ENCODE data around the gene SKA1. TPM values are rescaled to one million over a fixed set of nuclear protein-coding genes. Genes with fewer than 3 reads are reported as not detected.
"Not testable (repeated sequence)": the region's sequence is repeated elsewhere in the genome, so short reads cannot be mapped to it uniquely, and the experiment has no call there.

SKA1 gene
- total and polyA plus RNA-seq, 2 of the 4 experiments (the other 2 are of a cell fraction): 5.8 to 5.9 TPM

DNA sequence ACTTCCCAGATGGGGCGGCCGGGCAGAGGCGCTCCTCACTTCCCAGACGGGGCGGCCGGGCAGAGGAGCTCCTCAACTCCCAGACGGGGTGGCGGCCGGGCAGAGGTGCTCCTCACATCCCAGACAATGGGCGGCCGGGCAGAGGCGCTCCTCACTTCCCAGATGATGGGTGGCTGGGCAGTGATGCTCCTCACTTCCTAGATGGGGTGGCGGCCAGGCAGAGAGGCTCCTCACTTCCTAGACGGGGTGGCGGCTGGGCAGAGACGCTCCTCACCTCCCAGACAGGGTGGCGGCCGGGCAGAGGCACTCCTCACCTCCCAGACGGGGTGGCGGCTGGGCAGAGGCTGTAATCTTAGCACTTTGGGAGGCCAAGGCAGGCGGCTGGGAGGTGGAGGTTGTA is 42.9 kb downstream of the SKA1 start:
- H3K23ac ChIP-seq (ENCODE audit: low read depth, low read length); H4K20me1 ChIP-seq (ENCODE audit: insufficient read depth, low read length); H3K18ac ChIP-seq (ENCODE audit: low read depth, low read length); H3K4me3 ChIP-seq (ENCODE audit: insufficient read depth, low read depth, low read length); H2BK20ac ChIP-seq (ENCODE audit: low read depth, low read length); H4K8ac ChIP-seq (ENCODE audit: low read depth in 2 of 2, low read length in 2 of 2); H3K4me1 ChIP-seq (ENCODE audit: control insufficient read depth, insufficient read depth, low read length); dilution Hi-C loops (cut with HindIII; ENCODE audit: low sequenced_read_pairs, unreplicated experiment); BruUV-seq (replicated peaks); ATAC-seq (ENCODE audit: low read depth); H2AK5ac ChIP-seq (ENCODE audit: low read depth, low read length); intact Hi-C loops (cut with micrococcal nuclease); H3K4ac ChIP-seq (ENCODE audit: low read depth, low read length); H3K27ac ChIP-seq (ENCODE audit: insufficient read depth, low read length); POLR2A ChIA-PET (ENCODE audit: unreplicated experiment); H3K79me1 ChIP-seq (ENCODE audit: low read depth in 1 of 2, low read length in 2 of 2); H2BK15ac ChIP-seq (ENCODE audit: low read depth, low read length); H2AFZ ChIP-seq (replicated peaks; ENCODE audit: low read length, poor library complexity); H2BK120ac ChIP-seq (ENCODE audit: low read depth, low read length); H2BK5ac ChIP-seq (ENCODE audit: low read depth, low read length, poor library complexity, severe bottlenecking); H3K27me3 ChIP-seq (ENCODE audit: control insufficient read depth, insufficient read depth, low read length); in situ Hi-C loops (cut with MboI; ENCODE audit: low sequenced_read_pairs); H3K4me2 ChIP-seq (ENCODE audit: low read depth, low read length); H3K36me3 ChIP-seq (ENCODE audit: control insufficient read depth, insufficient read depth, low read length); DNase-seq; H3K9ac ChIP-seq (ENCODE audit: low read depth, low read length); H3K14ac ChIP-seq (replicated peaks; ENCODE audit: low read depth, low read length); H3K56ac ChIP-seq (ENCODE audit: extremely low read depth, insufficient read depth, low read length); H3K9me3 ChIP-seq (ENCODE audit: control insufficient read depth, insufficient read depth, low read length); H4K5ac ChIP-seq (ENCODE audit: low read depth, low read length); CTCF ChIA-PET; H2AK9ac ChIP-seq (replicated peaks; ENCODE audit: low read depth, low read length, poor library complexity); H3K9me1 ChIP-seq (ENCODE audit: insufficient read depth, low read length); H4K91ac ChIP-seq (ENCODE audit: insufficient read depth, low read depth, low read length): not testable (repeated sequence)
- WGBS, 2 experiments (ENCODE audit: extremely low coverage in 2 of 2, insufficient read length in 1 of 2): 94% methylated on average over 3 of the region's 21 CpGs; no CpG with 5 or more reads in 1 of the 2 experiments

Measured in IMR-90 (cell line).